Measurements from ENCODE around the gene GPR84. TPM values are rescaled to one million over a fixed set of nuclear protein-coding genes. Genes with fewer than 3 reads are reported as not detected.

Gene GPR84
- polyA plus RNA-seq, 3 donors, result 2.4 to 14.2 (median 5.6) TPM

DNA sequence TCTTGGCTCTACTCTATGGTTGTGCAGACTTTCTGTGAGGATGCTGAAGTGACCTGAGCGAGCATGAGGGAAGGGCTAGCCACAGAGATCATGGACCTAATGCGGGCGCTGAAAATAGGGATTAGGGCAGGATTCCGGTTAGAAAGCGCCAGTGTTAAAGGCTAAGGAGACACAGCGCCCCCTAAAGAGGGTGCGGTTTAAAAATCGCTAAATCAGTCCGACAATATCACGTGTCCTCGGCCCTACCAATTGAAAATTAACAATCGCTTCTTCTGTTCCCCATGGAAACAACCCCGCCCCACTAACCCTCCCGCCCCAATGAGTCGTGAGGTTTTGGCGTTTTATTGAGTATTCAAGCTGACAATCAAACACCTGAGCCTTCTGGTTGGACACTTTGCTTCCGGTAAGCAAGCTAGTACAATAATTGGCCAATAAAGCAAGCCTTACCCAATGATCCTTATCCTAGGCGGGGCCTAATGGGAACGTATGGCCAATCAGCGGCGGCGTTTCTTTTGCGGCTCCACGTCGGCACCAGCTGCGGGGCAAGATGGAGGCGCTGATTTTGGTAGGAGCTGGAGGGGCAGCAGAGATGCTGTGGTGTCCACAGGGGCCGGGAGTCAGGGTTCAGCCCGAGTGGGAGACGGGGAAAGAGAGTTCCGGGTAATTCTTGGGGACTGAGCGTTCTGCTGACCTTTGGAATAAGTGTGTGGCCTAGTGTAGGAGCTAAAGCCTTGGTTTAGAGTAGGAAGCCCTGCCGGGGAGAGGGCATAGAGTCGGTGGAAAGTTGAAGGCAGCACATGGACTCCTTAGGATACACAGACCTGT lies 39.5 kb downstream of the GPR84 start, which contains the start of gene COPZ1:
TSS of gene COPZ1 (plus strand) at position 515 of the 825 bp plus-strand sequence. CDS start at position 548, 33 bp downstream.
- peak within 1 kb of the TSS; percentile 83 for H2AFZ ChIP-seq (ENCODE audit: insufficient read depth, low read depth, low read length, poor library complexity, severe bottlenecking)
- TF ChIP-seq, protein P1, sequence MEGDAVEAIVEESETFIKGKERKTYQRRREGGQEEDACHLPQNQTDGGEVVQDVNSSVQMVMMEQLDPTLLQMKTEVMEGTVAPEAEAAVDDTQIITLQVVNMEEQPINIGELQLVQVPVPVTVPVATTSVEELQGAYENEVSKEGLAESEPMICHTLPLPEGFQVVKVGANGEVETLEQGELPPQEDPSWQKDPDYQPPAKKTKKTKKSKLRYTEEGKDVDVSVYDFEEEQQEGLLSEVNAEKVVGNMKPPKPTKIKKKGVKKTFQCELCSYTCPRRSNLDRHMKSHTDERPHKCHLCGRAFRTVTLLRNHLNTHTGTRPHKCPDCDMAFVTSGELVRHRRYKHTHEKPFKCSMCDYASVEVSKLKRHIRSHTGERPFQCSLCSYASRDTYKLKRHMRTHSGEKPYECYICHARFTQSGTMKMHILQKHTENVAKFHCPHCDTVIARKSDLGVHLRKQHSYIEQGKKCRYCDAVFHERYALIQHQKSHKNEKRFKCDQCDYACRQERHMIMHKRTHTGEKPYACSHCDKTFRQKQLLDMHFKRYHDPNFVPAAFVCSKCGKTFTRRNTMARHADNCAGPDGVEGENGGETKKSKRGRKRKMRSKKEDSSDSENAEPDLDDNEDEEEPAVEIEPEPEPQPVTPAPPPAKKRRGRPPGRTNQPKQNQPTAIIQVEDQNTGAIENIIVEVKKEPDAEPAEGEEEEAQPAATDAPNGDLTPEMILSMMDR (IDR thresholded peaks at IDR 0.05), result peak; percentile 87
- peak; percentile 98 to 99 (median 99) for DNase-seq
- peak within 1 kb of the TSS; percentile 73 for H3K9ac ChIP-seq (ENCODE audit: insufficient read depth, low read length, poor library complexity, severe bottlenecking)
- H3K27ac ChIP-seq (ENCODE audit: low read depth in 1 of 2, low read length in 2 of 2), result peak within 1 kb of the TSS; percentile 67 to 86
- H3K4me2 ChIP-seq (replicated peaks; ENCODE audit: extremely low read depth, low read length, poor library complexity, severe bottlenecking), result peak within 1 kb of the TSS; percentile 80
- H3K36me3 ChIP-seq (replicated peaks in 1 of 2; ENCODE audit: control insufficient read depth in 1 of 2, insufficient read depth in 2 of 2, low read length in 2 of 2), result no peaks in the 10 kb centered on the region
- Mint-ChIP-seq H3K9me3 (no peaks in the 10 kb centered on the region), H3K27me3 (ENCODE audit: low read depth in 3 of 3) (no peaks in the 10 kb centered on the region), H3K4me3 (peak within 1 kb of the TSS; percentile 95 to 99), H3K4me1 (peaks cover 57% of the 10 kb centered on the region), H3K27ac (peak within 1 kb of the TSS; percentile 98 to 99 (median 99)), H3K36me3 (peaks cover 0 to 4% of the 10 kb centered on the region in 2 donors)
- H3K79me2 ChIP-seq (ENCODE audit: insufficient read depth, low read length), result peaks cover 53% of the 10 kb centered on the region
- H3K4me3 ChIP-seq (replicated peaks in 1 of 3; ENCODE audit: low read depth in 2 of 3, low read length in 3 of 3), result peak within 1 kb of the TSS; percentile 50 to 96 (median 79)
- peaks cover 49 to 68% of the 10 kb centered on the region in 2 donors for H3K4me1 ChIP-seq (ENCODE audit: control insufficient read depth in 1 of 2, insufficient read depth in 2 of 2, low read length in 2 of 2)
- H4K20me1 ChIP-seq (ENCODE audit: insufficient read depth, low read length), result no peaks in the 10 kb centered on the region
- intact Hi-C loops (cut with micrococcal nuclease), result loop anchor here (5.0 to 10.0 kb wide), 2 partner anchors 42 to 50 kb away; no protein-coding TSS in a partner anchor
- no peaks in the 10 kb centered on the region for H3K9me3 ChIP-seq (replicated peaks in 1 of 2; ENCODE audit: control insufficient read depth in 1 of 2, insufficient read depth in 1 of 2, low read length in 2 of 2)
- WGBS (ENCODE audit: insufficient coverage), result under 1% methylated on average over 25 of the region's 34 CpGs
- no peaks in the 10 kb centered on the region for H3K27me3 ChIP-seq (ENCODE audit: control insufficient read depth in 2 of 2, insufficient read depth in 2 of 2, low read length in 2 of 2)

DNA sequence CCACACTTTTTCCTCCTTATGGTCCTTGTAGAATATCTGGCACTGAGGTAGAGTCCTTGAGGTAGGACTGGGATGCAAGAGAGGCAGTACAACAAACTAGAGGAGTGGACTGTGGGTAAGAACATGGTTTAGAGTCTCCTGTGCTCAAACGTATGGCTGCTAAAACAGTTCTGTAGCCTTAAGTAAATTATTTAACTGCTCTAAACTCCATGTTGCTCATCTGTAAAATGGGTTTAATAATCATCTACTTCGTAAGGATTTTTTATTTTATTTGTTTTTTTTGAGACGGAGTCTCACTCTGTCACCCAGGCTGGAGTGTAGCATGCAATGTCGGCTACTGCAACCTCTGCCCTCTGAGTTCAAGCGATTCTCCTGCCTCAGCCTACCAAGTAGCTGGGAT lies 42.9 kb downstream of the GPR84 start:
- no peak for DNase-seq
- TF ChIP-seq, protein P1 (IDR thresholded peaks at IDR 0.05), result no peak
- Histone ChIP-seq H3K9ac (ENCODE audit: insufficient read depth, low read length, poor library complexity, severe bottlenecking) (no peak overlapping the region), H3K4me2 (replicated peaks; ENCODE audit: extremely low read depth, low read length, poor library complexity, severe bottlenecking) (no peak overlapping the region), H3K4me1 (ENCODE audit: control insufficient read depth in 1 of 2, insufficient read depth in 2 of 2, low read length in 2 of 2) (peaks cover 41 to 50% of the 10 kb centered on the region in 2 donors), H4K20me1 (ENCODE audit: insufficient read depth, low read length) (no peaks in the 10 kb centered on the region), H3K27ac (ENCODE audit: low read depth in 1 of 2, low read length in 2 of 2) (peak overlapping the region in 1 of 2 donors; percentile 20), H3K9me3 (replicated peaks in 1 of 2; ENCODE audit: control insufficient read depth in 1 of 2, insufficient read depth in 1 of 2, low read length in 2 of 2) (no peaks in the 10 kb centered on the region), H3K79me2 (ENCODE audit: insufficient read depth, low read length) (peaks cover 24% of the 10 kb centered on the region), H3K4me3 (replicated peaks in 1 of 3; ENCODE audit: low read depth in 2 of 3, low read length in 3 of 3) (no peak overlapping the region), H3K27me3 (ENCODE audit: control insufficient read depth in 2 of 2, insufficient read depth in 2 of 2, low read length in 2 of 2) (no peaks in the 10 kb centered on the region), H3K36me3 (replicated peaks in 1 of 2; ENCODE audit: control insufficient read depth in 1 of 2, insufficient read depth in 2 of 2, low read length in 2 of 2) (no peaks in the 10 kb centered on the region), H2AFZ (ENCODE audit: insufficient read depth, low read depth, low read length, poor library complexity, severe bottlenecking) (no peak overlapping the region)
- 100% methylated on average over 4 of the region's 5 CpGs for WGBS (ENCODE audit: insufficient coverage)
- intact Hi-C loops (cut with micrococcal nuclease), result loop anchor here in 1 of 2 donors (10.0 kb wide), 1 partner anchor 47 kb away; no protein-coding TSS in a partner anchor
- H3K27me3 Mint-ChIP-seq (ENCODE audit: low read depth in 3 of 3), result no peaks in the 10 kb centered on the region
- H3K36me3 Mint-ChIP-seq, result no peaks in the 10 kb centered on the region
- peaks cover 42% of the 10 kb centered on the region for H3K4me1 Mint-ChIP-seq
- H3K4me3 Mint-ChIP-seq, result no peak overlapping the region
- no peaks in the 10 kb centered on the region for H3K9me3 Mint-ChIP-seq
- H3K27ac Mint-ChIP-seq, result no peak overlapping the region

Small RNAs within 50 kb of the gene (small RNA-seq; reads per million reads assigned to genes)
- gene MIR148B (ENCODE audit: insufficient read length, low read depth), result 186 reads per million, percentile 97 among the genes with 10 or more reads in this experiment
- not detected for gene RN7SL744P (ENCODE audit: insufficient read length, low read depth)
- gene RNU6-950P (ENCODE audit: insufficient read length, low read depth), result not detected

Other genes starting within 250 kb of the GPR84 start
- gene SMUG1, start 175.5 kb downstream of the GPR84 start, polyA plus RNA-seq, result 10 to 100 TPM; 22.2 to 50.8 (median 46.8) TPM
- gene CBX5, start 84.4 kb downstream of the GPR84 start, polyA plus RNA-seq, result 1 to 10 TPM; 2.9 to 5.4 (median 4.8) TPM
- 1,000 to 10,000 TPM in 1 of 3 donors, 100 to 1,000 TPM in 2; 266 to 1,181 (median 308) TPM for gene HNRNPA1, start 83.8 kb downstream of the GPR84 start, polyA plus RNA-seq
- 100 to 1,000 TPM in 1 of 3 donors, 10 to 100 TPM in 2; 79.5 to 157 (median 95.6) TPM for gene NFE2, start 63.5 kb downstream of the GPR84 start, polyA plus RNA-seq
- gene COPZ1, start 39.4 kb downstream of the GPR84 start, polyA plus RNA-seq, result 100 to 1,000 TPM in 2 of 3 donors, 10 to 100 TPM in 1; 78.9 to 190 (median 176) TPM
- 10 to 100 TPM; 53.9 to 97.6 (median 78.3) TPM for gene ZNF385A, start 20.2 kb upstream of the GPR84 start, polyA plus RNA-seq
- 100 to 1,000 TPM in 1 of 3 donors, 10 to 100 TPM in 2; 85.5 to 142 (median 99.4) TPM for gene ITGA5, start 54.8 kb upstream of the GPR84 start, polyA plus RNA-seq
- gene GTSF1, start 109.1 kb upstream of the GPR84 start, polyA plus RNA-seq, result 1 to 10 TPM; 2.6 to 5.8 (median 3.1) TPM
- 100 to 1,000 TPM; 105 to 188 (median 160) TPM for gene NCKAP1L, start 133.3 kb upstream of the GPR84 start, polyA plus RNA-seq
- gene PDE1B, start 185.1 kb upstream of the GPR84 start, polyA plus RNA-seq, result 10 to 100 TPM in 1 of 3 donors, under 1 TPM in 2; 0.57 to 17.5 (median 0.82) TPM
- gene PPP1R1A, start 224.2 kb upstream of the GPR84 start, polyA plus RNA-seq, result not detected

Data from CD14-positive monocyte (primary cell).